Endothelial cell of umbilical vein (primary cell): ENCODE measurements around the gene ERCC8. TPM values are rescaled to one million over a fixed set of nuclear protein-coding genes. Genes with fewer than 3 reads are reported as not detected.

Experiments
- BruUV-seq: library from RNA; stranded (reverse); fragments of 400-500 nt; replicated peaks from 2 replicates; lab custom pipeline; 2021; lab: Mats Ljungman, UMichigan
- CTCF ChIA-PET: fragments of 300-600, 350-600 bp; sonication (Branson Sonifier 250); formaldehyde crosslinking; loops from one replicate; lab custom pipeline; 2021; ENCODE audit warnings: antibody characterized with exemption, inconsistent platforms; lab: Charles Lee
- POLR2A ChIA-PET: fragments of 300-600, 350-600 bp; sonication (Branson Sonifier 250); formaldehyde crosslinking; loops from one replicate; lab custom pipeline; 2021; ENCODE audit warnings: antibody characterized with exemption, inconsistent platforms; lab: Charles Lee
- DNase-seq: peaks from one replicate; pipeline ENCODE4 v3.0.0-alpha.2; 2011; ENCODE audit warnings: low read depth, low spot score
- FAIRE-seq: peaks from 2 replicates; lab custom pipeline; 2011; peaks lifted over from hg19 to GRCh38; lab: Jason Lieb, UNC
- H2AFZ ChIP-seq: 2 replicates; pipeline ENCODE4 v1.6.0; 2012; ENCODE audit warnings: low read depth, low read length, control low read depth, inconsistent platforms
- H3K27ac ChIP-seq: 2 replicates; pipeline ENCODE4 v1.5.1; 2011; ENCODE audit warnings: low read depth, mild to moderate bottlenecking, control low read depth, low read length, moderate library complexity; ENCODE audit not compliant: insufficient read depth
- H3K27me3 ChIP-seq, 2 experiments: 2 replicates each; pipeline versions ENCODE4 v1.6.0 to v1.6.1; 2011; ENCODE audit warnings: low read length in 2 of 2, mixed read lengths in 1 of 2; ENCODE audit not compliant: control insufficient read depth in 2 of 2, insufficient read depth in 2 of 2
- H3K36me3 ChIP-seq, 2 experiments: 2 replicates in 1 of 2; 3 replicates in 1 of 2; pipeline ENCODE4 v1.5.1; 2011; ENCODE audit warnings: low read length in 2 of 2, mild to moderate bottlenecking in 1 of 2, moderate library complexity in 1 of 2; ENCODE audit not compliant: control insufficient read depth in 2 of 2, insufficient read depth in 2 of 2; ENCODE audit errors: extremely low read depth in 1 of 2
- H3K4me1 ChIP-seq: 3 replicates; pipeline ENCODE4 v1.5.1; 2011; ENCODE audit warnings: mild to moderate bottlenecking, low read length; ENCODE audit not compliant: control insufficient read depth, insufficient read depth; ENCODE audit errors: extremely low read depth
- H3K4me2 ChIP-seq: 2 replicates; pipeline ENCODE4 v1.6.1; 2011; ENCODE audit warnings: low read length, control low read depth, mixed read lengths; ENCODE audit not compliant: insufficient read depth
- H3K4me3 ChIP-seq, 3 experiments: fragments of 200-600 bp in 1 of 3; sonication (generic), shearing (Covaris generic) in 1 of 3; replicated peaks in 1 of 3; 2 replicates each; pipeline ENCODE4 v1.5.1; 2011 to 2016; ENCODE audit warnings: control low read depth in 3 of 3, low read length in 3 of 3, mild to moderate bottlenecking in 2 of 3, inconsistent platforms in 1 of 3, low read depth in 1 of 3, moderate library complexity in 1 of 3; ENCODE audit not compliant: insufficient read depth in 1 of 3
- H3K79me2 ChIP-seq: 2 replicates; pipeline ENCODE4 v1.6.0; 2012; ENCODE audit warnings: low read length, inconsistent platforms; ENCODE audit not compliant: control insufficient read depth, insufficient read depth
- H3K9ac ChIP-seq: replicated peaks from 2 replicates; pipeline ENCODE3; 2011; ENCODE audit warnings: low read length, control low read depth; ENCODE audit not compliant: insufficient read depth; ENCODE audit errors: extremely low read depth
- H3K9me1 ChIP-seq: replicated peaks from 3 replicates; pipeline ENCODE4 v1.6.0; 2011; ENCODE audit warnings: mild to moderate bottlenecking, low read length; ENCODE audit not compliant: control insufficient read depth, insufficient read depth; ENCODE audit errors: extremely low read depth
- H3K9me3 ChIP-seq: replicated peaks from 2 replicates; pipeline ENCODE4 v1.5.1; 2012; ENCODE audit warnings: low read length, inconsistent platforms; ENCODE audit not compliant: control insufficient read depth, insufficient read depth
- H4K20me1 ChIP-seq: replicated peaks from 2 replicates; pipeline ENCODE3; 2011; ENCODE audit warnings: mild to moderate bottlenecking, low read length; ENCODE audit not compliant: control insufficient read depth, insufficient read depth; ENCODE audit errors: extremely low read depth
- CTCF ChIP-seq, 2 donors: IDR thresholded peaks; 1 replicate in 1 of 2; 2 replicates in 1 of 2; pipeline ENCODE4 v1.5.1; 2011; ENCODE audit warnings: low read length in 2 of 2, mild to moderate bottlenecking in 2 of 2, moderate library complexity in 2 of 2, control low read depth in 1 of 2, inconsistent platforms in 1 of 2, low read depth in 1 of 2; ENCODE audit not compliant: insufficient read depth in 1 of 2; ENCODE audit errors: extremely low read depth in 1 of 2
- EZH2 ChIP-seq: IDR thresholded peaks from 2 replicates; pipeline ENCODE4 v1.6.1; 2012; ENCODE audit warnings: borderline replicate concordance, low read depth, mild to moderate bottlenecking, moderate library complexity, low read length, inconsistent platforms; ENCODE audit not compliant: severe bottlenecking
- FOS ChIP-seq: IDR thresholded peaks from 2 replicates; pipeline ENCODE4 v1.6.1; 2011; ENCODE audit warnings: mild to moderate bottlenecking, low read length, moderate library complexity, borderline replicate concordance; ENCODE audit not compliant: insufficient read depth
- GATA2 ChIP-seq: IDR thresholded peaks from 2 replicates; pipeline ENCODE4 v1.7.0; 2011; ENCODE audit warnings: low read depth, mild to moderate bottlenecking, moderate library complexity, mixed read lengths, low read length; ENCODE audit not compliant: insufficient read length, insufficient read depth
- JUN ChIP-seq: IDR thresholded peaks from 2 replicates; pipeline ENCODE4 v1.6.1; 2011; ENCODE audit warnings: borderline replicate concordance, low read depth; ENCODE audit not compliant: insufficient read length, insufficient read depth
- MYC ChIP-seq: IDR thresholded peaks from one replicate; pipeline ENCODE4 v1.6.1; 2011; ENCODE audit warnings: mild to moderate bottlenecking, low read depth, low read length
- POLR2A ChIP-seq: IDR thresholded peaks from 2 replicates; pipeline ENCODE4 v1.6.1; 2012; ENCODE audit warnings: low read depth, mild to moderate bottlenecking, control low read depth, low read length
- POLR2AphosphoS5 ChIP-seq: IDR thresholded peaks from 2 replicates; pipeline ENCODE4 v1.6.1; 2012; ENCODE audit warnings: low read depth, mild to moderate bottlenecking, control low read depth, low read length, moderate library complexity; ENCODE audit not compliant: insufficient read depth
- dilution Hi-C: fragments of 300-500 bp; cut with MboI; formaldehyde crosslinking; loops from one replicate; pipeline ENCODE4 v1.15.0; 2019; ENCODE audit warnings: low sequenced_read_pairs; ENCODE audit not compliant: extremely low pct_ligation_motif_present
- intact Hi-C: fragments of 100-400 bp; cut with micrococcal nuclease; formaldehyde crosslinking; loops from one replicate; pipeline ENCODE4 v1.10.0; 2022
- polyA plus RNA-seq, 4 experiments: library from polyadenylated mRNA; depleted of rRNA in 3 of 4; stranded (reverse) in 3 of 4; unstranded in 1 of 4; fragments of >200 nt; gene quantifications; 2 replicates each; pipeline versions ENCODE4 v1.2.1 to v1.2.3, GENCODE V29; 2011 to 2012; ENCODE audit warnings: missing spikeins in 1 of 4
- total RNA-seq: library from RNA; stranded (reverse); gene quantifications from 2 replicates; pipeline ENCODE4 v1.2.3, GENCODE V29; 2021
- TF ChIP-seq, protein P1 (sequence below): IDR thresholded peaks from 2 replicates; pipeline ENCODE4 v1.6.1; 2011; ENCODE audit not compliant: insufficient read depth, insufficient read length

The ERCC8 gene
- total and polyA plus RNA-seq, 2 donors (not counting 3 experiments of a cell fraction or from before 2014, with no cell fraction given), result 10.4 to 11.8 TPM

DNA sequence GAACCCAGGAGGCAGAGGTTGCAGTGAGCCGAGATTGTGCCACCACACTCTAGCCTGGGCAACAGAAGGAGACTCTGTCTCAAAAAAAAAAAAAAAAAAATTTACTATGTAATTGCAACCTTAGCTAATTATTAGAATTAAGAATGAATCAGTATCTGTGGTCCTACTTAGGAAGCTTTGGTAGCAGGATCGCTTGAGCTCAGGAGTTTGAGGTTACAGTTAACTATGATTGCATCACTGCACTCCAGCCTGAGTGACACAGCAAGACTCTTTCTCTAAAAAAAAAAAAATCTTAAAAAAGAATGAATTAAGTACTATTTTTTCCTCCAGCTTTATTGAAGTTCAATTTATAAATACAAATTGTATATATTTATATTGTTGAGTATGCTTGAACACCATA lies 16.8 kb upstream of the ERCC8 start:
- Histone ChIP-seq H3K9me1 (no peaks in the 10 kb centered on the region), H3K4me2 (no peak overlapping the region), H3K9ac (no peak overlapping the region), H3K27ac (no peak overlapping the region), H3K79me2 (peaks cover 32% of the 10 kb centered on the region), H3K4me3 (no peak overlapping the region), H3K27me3 (no peaks in the 10 kb centered on the region), H3K9me3 (no peaks in the 10 kb centered on the region), H2AFZ (no peak overlapping the region), H4K20me1 (no peaks in the 10 kb centered on the region), H3K4me1 (no peaks in the 10 kb centered on the region), H3K36me3 (no peaks in the 10 kb centered on the region)
- intact Hi-C loops (loop anchor here (5.0 kb wide), 1 partner anchor 316 kb away; no protein-coding TSS in a partner anchor), dilution Hi-C loops (no loop called here)
- DNase-seq (no peak), FAIRE-seq (no peak)
- no TSS peak for BruUV-seq
- TF ChIP-seq MYC (no peak), POLR2A (no peak), POLR2AphosphoS5 (no peak), CTCF (IDR thresholded peaks at IDR 0.05; ENCODE audit: extremely low read depth in 1 of 2, insufficient read depth in 1 of 2, low read depth in 1 of 2, low read length in 2 of 2) (no peak), GATA2 (no peak), FOS (no peak), EZH2 (no peak), JUN (no peak)
- TF ChIP-seq, protein P1, sequence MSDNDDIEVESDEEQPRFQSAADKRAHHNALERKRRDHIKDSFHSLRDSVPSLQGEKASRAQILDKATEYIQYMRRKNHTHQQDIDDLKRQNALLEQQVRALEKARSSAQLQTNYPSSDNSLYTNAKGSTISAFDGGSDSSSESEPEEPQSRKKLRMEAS, result no peak
- CTCF ChIA-PET, result interaction anchor here (0.8 to 1.1 kb wide), 2 partner anchors 32 to 972 kb away, joined by 3 read pairs; no protein-coding TSS in a partner anchor
- POLR2A ChIA-PET, result interaction anchor here (0.7 kb wide), 1 partner anchor 94 kb away, joined by 3 read pairs; no protein-coding TSS in a partner anchor
